Measurements from ENCODE around the gene ZNF569.

ZNF569 gene

GRCh38 chr19:37466798-37467607 lies at the start of gene ZNF569:
Gene ZNF569 (minus strand): TSS chr19:37467444. CDS start chr19:37444921, 22,523 bp downstream.
- DNase-seq (ENCODE audit: low read depth), result peak; percentile 93
- TF ChIP-seq CTCF (conservative IDR thresholded peaks at IDR 0.05; ENCODE audit: low read length), result no peak; the same call in 1 of the 2 replicates
- peak within 1 kb of the TSS; percentile 81 for H3K4me3 ChIP-seq (ENCODE audit: low read length)

GRCh38 chr19:37513397-37513796 lies 46.2 kb upstream of the ZNF569 start:
- DNase-seq (ENCODE audit: low read depth), result no peak
- no peak for TF ChIP-seq CTCF (conservative IDR thresholded peaks at IDR 0.05; ENCODE audit: low read length)
- no peak overlapping the region for H3K4me3 ChIP-seq (ENCODE audit: low read length)

GRCh38 chr19:37511821-37512220 lies 44.6 kb upstream of the ZNF569 start:
- no peak for DNase-seq (ENCODE audit: low read depth)
- TF ChIP-seq CTCF (conservative IDR thresholded peaks at IDR 0.05; ENCODE audit: low read length), result no peak
- H3K4me3 ChIP-seq (ENCODE audit: low read length), result no peak overlapping the region

- TF ChIP-seq CTCF (conservative IDR thresholded peaks at IDR 0.05; ENCODE audit: low read length), result no peak
- no peak overlapping the region for H3K4me3 ChIP-seq (ENCODE audit: low read length)
Measured at GRCh38 chr19:37511186-37511585, 43.9 kb upstream of the ZNF569 start.

GRCh38 chr19:37507167-37507464 lies 39.9 kb upstream of the ZNF569 start:
- no peak for TF ChIP-seq CTCF (conservative IDR thresholded peaks at IDR 0.05; ENCODE audit: low read length)
- DNase-seq (ENCODE audit: low read depth), result no peak
- H3K4me3 ChIP-seq (ENCODE audit: low read length), result peak overlapping the region; percentile 73

More at GRCh38 chr19:37511186-37511585, 43.9 kb upstream of the ZNF569 start:
- DNase-seq (ENCODE audit: low read depth), result no peak

GRCh38 chr19:37506387-37507166 lies 39.3 kb upstream of the ZNF569 start, which contains the start of gene ZNF793:
Gene ZNF793 (plus strand): TSS chr19:37506939. CDS start chr19:37523440, 16,501 bp downstream.
- peak within 1 kb of the TSS; percentile 73 for H3K4me3 ChIP-seq (ENCODE audit: low read length)
- no peak for TF ChIP-seq CTCF (conservative IDR thresholded peaks at IDR 0.05; ENCODE audit: low read length)
- peak; percentile 61 for DNase-seq (ENCODE audit: low read depth)

All from AG10803 (cell line).